RWPE2 (cell line): Measurements from ENCODE around the gene PDE4B.

Experiments used
- ATAC-seq: fragments of 200-7000 bp; cut with Tn5 transposase; 3 replicates; pipeline ENCODE4 v1.9.1; 2021; ENCODE audit warnings: low read depth
- DNase-seq: peaks from one replicate; pipeline ENCODE4 v3.0.0-alpha.2; 2020; ENCODE audit warnings: low spot score
- H3K27ac ChIP-seq: fragments of 450-650 bp; 2 replicates; pipeline ENCODE4 v1.5.1; 2017; ENCODE audit warnings: mild to moderate bottlenecking; ENCODE audit not compliant: poor library complexity, severe bottlenecking
- H3K27me3 ChIP-seq: fragments of 250-450 bp; sonication (Bioruptor Pico); 2 replicates; pipeline ENCODE4 v1.5.1; 2021; ENCODE audit warnings: mild to moderate bottlenecking, moderate library complexity; ENCODE audit not compliant: insufficient read depth, poor library complexity, severe bottlenecking
- H3K36me3 ChIP-seq: fragments of 250-450 bp; sonication (Bioruptor Pico); 2 replicates; pipeline ENCODE4 v1.5.1; 2020; ENCODE audit warnings: low read depth, mild to moderate bottlenecking, moderate library complexity
- H3K4me1 ChIP-seq: fragments of 250-450 bp; sonication (Bioruptor Pico); 2 replicates; pipeline ENCODE4 v1.5.1; 2021; ENCODE audit warnings: mild to moderate bottlenecking, moderate library complexity; ENCODE audit not compliant: insufficient read depth, poor library complexity, severe bottlenecking
- H3K4me3 ChIP-seq: fragments of 250-450 bp; sonication (Bioruptor Pico); 2 replicates; pipeline ENCODE4 v1.5.1; 2021; ENCODE audit warnings: mild to moderate bottlenecking, moderate library complexity; ENCODE audit not compliant: severe bottlenecking
- H3K9me3 ChIP-seq: fragments of 250-450 bp; sonication (Bioruptor Pico); 2 replicates; pipeline ENCODE4 v1.5.1; 2021; ENCODE audit warnings: mild to moderate bottlenecking, moderate library complexity; ENCODE audit not compliant: severe bottlenecking
- TF ChIP-seq, protein P1 (sequence below): fragments of 450-650 bp; IDR thresholded peaks from one replicate; pipeline ENCODE4 v1.5.1; 2017; ENCODE audit warnings: mild to moderate bottlenecking, moderate library complexity; ENCODE audit not compliant: poor library complexity, severe bottlenecking

Gene PDE4B

DNA sequence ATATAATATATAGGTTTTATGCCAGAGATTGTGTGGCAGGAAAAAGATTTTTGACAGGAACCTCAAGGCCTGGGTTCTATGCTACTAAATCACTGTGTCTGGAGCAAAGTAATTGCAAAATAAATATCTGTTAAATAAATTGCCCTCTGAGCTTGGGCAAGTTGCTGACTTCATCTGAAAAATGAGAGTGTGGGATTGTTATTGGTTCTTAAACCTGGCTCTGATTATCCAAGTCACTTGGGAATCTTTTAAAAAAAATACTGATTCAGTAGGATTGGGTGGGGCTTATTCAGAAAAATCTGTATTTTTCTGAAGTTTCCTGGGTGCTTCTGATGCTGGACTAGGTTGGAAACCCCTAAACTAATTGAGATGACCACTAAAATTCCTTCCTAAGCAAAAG lies 567.1 kb downstream of the PDE4B start:
- Histone ChIP-seq H3K36me3 (no peaks in the 10 kb centered on the region), H3K9me3 (peaks cover 2% of the 10 kb centered on the region), H3K27ac (no peak overlapping the region), H3K4me1 (peaks cover 7% of the 10 kb centered on the region), H3K27me3 (no peaks in the 10 kb centered on the region), H3K4me3 (no peak overlapping the region)
- TF ChIP-seq, protein P1, sequence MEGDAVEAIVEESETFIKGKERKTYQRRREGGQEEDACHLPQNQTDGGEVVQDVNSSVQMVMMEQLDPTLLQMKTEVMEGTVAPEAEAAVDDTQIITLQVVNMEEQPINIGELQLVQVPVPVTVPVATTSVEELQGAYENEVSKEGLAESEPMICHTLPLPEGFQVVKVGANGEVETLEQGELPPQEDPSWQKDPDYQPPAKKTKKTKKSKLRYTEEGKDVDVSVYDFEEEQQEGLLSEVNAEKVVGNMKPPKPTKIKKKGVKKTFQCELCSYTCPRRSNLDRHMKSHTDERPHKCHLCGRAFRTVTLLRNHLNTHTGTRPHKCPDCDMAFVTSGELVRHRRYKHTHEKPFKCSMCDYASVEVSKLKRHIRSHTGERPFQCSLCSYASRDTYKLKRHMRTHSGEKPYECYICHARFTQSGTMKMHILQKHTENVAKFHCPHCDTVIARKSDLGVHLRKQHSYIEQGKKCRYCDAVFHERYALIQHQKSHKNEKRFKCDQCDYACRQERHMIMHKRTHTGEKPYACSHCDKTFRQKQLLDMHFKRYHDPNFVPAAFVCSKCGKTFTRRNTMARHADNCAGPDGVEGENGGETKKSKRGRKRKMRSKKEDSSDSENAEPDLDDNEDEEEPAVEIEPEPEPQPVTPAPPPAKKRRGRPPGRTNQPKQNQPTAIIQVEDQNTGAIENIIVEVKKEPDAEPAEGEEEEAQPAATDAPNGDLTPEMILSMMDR, result no peak
- no peak for ATAC-seq
- no peak for DNase-seq

- Histone ChIP-seq H3K27me3 (no peaks in the 10 kb centered on the region), H3K27ac (no peak overlapping the region), H3K9me3 (peaks cover 2% of the 10 kb centered on the region), H3K36me3 (no peaks in the 10 kb centered on the region), H3K4me3 (no peak overlapping the region), H3K4me1 (peaks cover 9% of the 10 kb centered on the region)
- DNase-seq, result no peak
- TF ChIP-seq, protein P1, result peak; percentile 20
- no peak for ATAC-seq
Measured at GRCh38 chr1:66360285-66360724, 567.6 kb downstream of the PDE4B start.

- no peaks in the 10 kb centered on the region for H3K36me3 ChIP-seq
- no peak overlapping the region for H3K4me3 ChIP-seq
- ATAC-seq (peak; percentile 90), DNase-seq (no peak)
- H3K9me3 ChIP-seq, result peaks cover 2% of the 10 kb centered on the region
- no peaks in the 10 kb centered on the region for H3K27me3 ChIP-seq
- TF ChIP-seq, protein P1, result no peak
- peak overlapping the region; percentile 28 for H3K27ac ChIP-seq
- peaks cover 10% of the 10 kb centered on the region for H3K4me1 ChIP-seq
Measured at GRCh38 chr1:66364578-66365391, 572.1 kb downstream of the PDE4B start.

DNA sequence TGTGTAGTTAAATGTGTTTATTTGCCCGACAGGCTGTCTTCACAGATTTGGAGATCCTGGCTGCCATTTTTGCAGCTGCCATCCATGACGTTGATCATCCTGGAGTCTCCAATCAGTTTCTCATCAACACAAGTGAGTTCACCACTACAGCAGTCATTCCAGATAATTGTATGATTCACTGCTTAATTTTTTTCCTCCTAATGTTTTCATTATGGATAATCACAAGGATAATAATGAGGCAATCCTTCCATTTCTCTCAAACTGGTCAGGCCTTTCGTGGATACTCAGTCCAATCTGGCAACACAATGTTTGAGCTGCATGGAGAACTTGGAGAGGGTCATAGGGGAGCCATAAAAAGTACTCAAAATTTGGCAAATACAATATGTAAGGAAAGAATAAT lies 572.9 kb downstream of the PDE4B start:
- DNase-seq (no peak), ATAC-seq (no peak)
- no peaks in the 10 kb centered on the region for H3K36me3 ChIP-seq
- TF ChIP-seq, protein P1, result no peak
- H3K4me3 ChIP-seq, result no peak overlapping the region
- peaks cover 2% of the 10 kb centered on the region for H3K9me3 ChIP-seq
- no peaks in the 10 kb centered on the region for H3K27me3 ChIP-seq
- H3K27ac ChIP-seq, result no peak overlapping the region
- peaks cover 10% of the 10 kb centered on the region for H3K4me1 ChIP-seq

GRCh38 chr1:66366634-66367033 lies 573.9 kb downstream of the PDE4B start:
- ATAC-seq (no peak), DNase-seq (no peak)
- H3K4me1 ChIP-seq, result peaks cover 10% of the 10 kb centered on the region
- TF ChIP-seq, protein P1, result no peak
- H3K4me3 ChIP-seq, result no peak overlapping the region
- H3K9me3 ChIP-seq, result no peaks in the 10 kb centered on the region
- no peak overlapping the region for H3K27ac ChIP-seq
- H3K27me3 ChIP-seq, result no peaks in the 10 kb centered on the region
- no peaks in the 10 kb centered on the region for H3K36me3 ChIP-seq
